Measurements from ENCODE around the gene OXCT2.

The OXCT2 gene

GRCh38 chr1:39760074-39761008 is 10.8 kb downstream of the OXCT2 start:
- no peak overlapping the region for H3K27ac Mint-ChIP-seq
- H3K4me3 Mint-ChIP-seq = no peak overlapping the region
- no peaks in the 10 kb centered on the region for H3K9me3 Mint-ChIP-seq (ENCODE audit: low read depth)
- no peaks in the 10 kb centered on the region for H3K4me1 Mint-ChIP-seq (ENCODE audit: low read depth)
- H3K36me3 Mint-ChIP-seq = no peaks in the 10 kb centered on the region
- H3K27me3 Mint-ChIP-seq = no peaks in the 10 kb centered on the region

- Mint-ChIP-seq H3K9me3 (ENCODE audit: low read depth) (no peaks in the 10 kb centered on the region), H3K36me3 (no peaks in the 10 kb centered on the region), H3K4me3 (no peak overlapping the region), H3K27me3 (no peaks in the 10 kb centered on the region), H3K4me1 (ENCODE audit: low read depth) (no peaks in the 10 kb centered on the region), H3K27ac (no peak overlapping the region)
These were observed 11.8 kb downstream of the OXCT2 start for GRCh38 chr1:39759436-39759726.

- Mint-ChIP-seq H3K4me3 (no peak overlapping the region), H3K9me3 (ENCODE audit: low read depth) (no peaks in the 10 kb centered on the region), H3K36me3 (no peaks in the 10 kb centered on the region), H3K4me1 (ENCODE audit: low read depth) (no peaks in the 10 kb centered on the region), H3K27me3 (no peaks in the 10 kb centered on the region), H3K27ac (no peak overlapping the region)
These were observed 12.4 kb downstream of the OXCT2 start for GRCh38 chr1:39758556-39759435.

GRCh38 chr1:39757501-39757900 is 13.6 kb downstream of the OXCT2 start:
- Mint-ChIP-seq H3K9me3 (ENCODE audit: low read depth) (no peaks in the 10 kb centered on the region), H3K36me3 (no peaks in the 10 kb centered on the region), H3K4me3 (no peak overlapping the region), H3K4me1 (ENCODE audit: low read depth) (no peaks in the 10 kb centered on the region), H3K27me3 (no peaks in the 10 kb centered on the region), H3K27ac (no peak overlapping the region)

- Mint-ChIP-seq H3K4me3 (no peak overlapping the region), H3K9me3 (ENCODE audit: low read depth) (no peaks in the 10 kb centered on the region), H3K36me3 (peaks cover 3% of the 10 kb centered on the region), H3K27ac (peak overlapping the region; percentile 50), H3K4me1 (ENCODE audit: low read depth) (no peaks in the 10 kb centered on the region), H3K27me3 (no peaks in the 10 kb centered on the region)
These were observed 15.0 kb downstream of the OXCT2 start for GRCh38 chr1:39755965-39756659.

GRCh38 chr1:39754906-39755504 is 16.1 kb downstream of the OXCT2 start:
- Mint-ChIP-seq H3K27me3 (no peaks in the 10 kb centered on the region), H3K36me3 (peaks cover 8% of the 10 kb centered on the region), H3K4me3 (no peak overlapping the region), H3K9me3 (ENCODE audit: low read depth) (no peaks in the 10 kb centered on the region), H3K27ac (no peak overlapping the region), H3K4me1 (ENCODE audit: low read depth) (no peaks in the 10 kb centered on the region)

- no peak overlapping the region for H3K4me3 Mint-ChIP-seq
- peaks cover 12% of the 10 kb centered on the region for H3K36me3 Mint-ChIP-seq
- H3K27me3 Mint-ChIP-seq = no peaks in the 10 kb centered on the region
- H3K27ac Mint-ChIP-seq = no peak overlapping the region
- H3K4me1 Mint-ChIP-seq (ENCODE audit: low read depth) = no peaks in the 10 kb centered on the region
- no peaks in the 10 kb centered on the region for H3K9me3 Mint-ChIP-seq (ENCODE audit: low read depth)
These were observed 17.1 kb downstream of the OXCT2 start for GRCh38 chr1:39754026-39754570.

- Mint-ChIP-seq H3K27me3 (no peaks in the 10 kb centered on the region), H3K4me1 (ENCODE audit: low read depth) (no peaks in the 10 kb centered on the region), H3K4me3 (no peak overlapping the region), H3K36me3 (peaks cover 12% of the 10 kb centered on the region), H3K27ac (no peak overlapping the region), H3K9me3 (ENCODE audit: low read depth) (no peaks in the 10 kb centered on the region)
These were observed 17.8 kb downstream of the OXCT2 start for GRCh38 chr1:39753132-39754025.

- peaks cover 12% of the 10 kb centered on the region for H3K36me3 Mint-ChIP-seq
- peaks cover 1% of the 10 kb centered on the region for H3K4me1 Mint-ChIP-seq (ENCODE audit: low read depth)
- H3K9me3 Mint-ChIP-seq (ENCODE audit: low read depth) = no peaks in the 10 kb centered on the region
- H3K27ac Mint-ChIP-seq = no peak overlapping the region
- H3K27me3 Mint-ChIP-seq = no peaks in the 10 kb centered on the region
- no peak overlapping the region for H3K4me3 Mint-ChIP-seq
These were observed 18.4 kb downstream of the OXCT2 start for GRCh38 chr1:39752703-39753102.

GRCh38 chr1:39751595-39751994 is 19.6 kb downstream of the OXCT2 start:
- Mint-ChIP-seq H3K9me3 (ENCODE audit: low read depth) (no peaks in the 10 kb centered on the region), H3K27ac (no peak overlapping the region), H3K36me3 (peaks cover 12% of the 10 kb centered on the region), H3K27me3 (no peaks in the 10 kb centered on the region), H3K4me3 (no peak overlapping the region), H3K4me1 (ENCODE audit: low read depth) (peaks cover 7% of the 10 kb centered on the region)

GRCh38 chr1:39745016-39745670 is 26.0 kb downstream of the OXCT2 start:
- peaks cover 18% of the 10 kb centered on the region for H3K4me1 Mint-ChIP-seq (ENCODE audit: low read depth)
- no peak overlapping the region for H3K4me3 Mint-ChIP-seq
- no peaks in the 10 kb centered on the region for H3K9me3 Mint-ChIP-seq (ENCODE audit: low read depth)
- H3K27me3 Mint-ChIP-seq = no peaks in the 10 kb centered on the region
- H3K27ac Mint-ChIP-seq = no peak overlapping the region
- peaks cover 19% of the 10 kb centered on the region for H3K36me3 Mint-ChIP-seq

GRCh38 chr1:39738622-39739366 is 32.4 kb downstream of the OXCT2 start, which contains the start of gene PPIE:
PPIE (plus strand) TSS chr1:39738882; CDS start chr1:39738901, 19 bp downstream.
- Mint-ChIP-seq H3K4me1 (ENCODE audit: low read depth) (peaks cover 25% of the 10 kb centered on the region), H3K4me3 (peak within 1 kb of the TSS; percentile 97), H3K27me3 (peaks cover 10% of the 10 kb centered on the region), H3K36me3 (peaks cover 15% of the 10 kb centered on the region), H3K27ac (peak within 1 kb of the TSS; percentile 93), H3K9me3 (ENCODE audit: low read depth) (no peaks in the 10 kb centered on the region)

Measured in activated naive CD8-positive, alpha-beta T cell (primary cell).